Lung (tissue), 16 donors: ENCODE data around the gene BLTP1. TPM values are rescaled to one million over a fixed set of nuclear protein-coding genes. Genes with fewer than 3 reads are reported as not detected.
"Not testable (repeated sequence)": the region's sequence is repeated elsewhere in the genome, so short reads cannot be mapped to it uniquely, and the experiment has no call there.

ENCODE experiments used
- ATAC-seq: fragments of 200-7000 bp; cut with Tn5 transposase; one replicate; pipeline ENCODE4 v1.9.1; 2020; ENCODE audit warnings: moderate number of reproducible peaks; ENCODE audit not compliant: insufficient read depth, low FRiP score
- DNase-seq, 3 donors: peaks; one replicate each; pipeline ENCODE4 v3.0.0-alpha.2; 2013 to 2017
- H3K27ac ChIP-seq, 2 donors: one replicate each; pipeline ENCODE4 v1.5.1; 2013; ENCODE audit warnings: mild to moderate bottlenecking in 2 of 2, moderate library complexity in 2 of 2, control low read depth in 1 of 2, inconsistent platforms in 1 of 2, low read depth in 1 of 2, low read length in 1 of 2
- H3K27me3 ChIP-seq, 3 donors: one replicate each; pipeline ENCODE4 v1.5.1; 2013; ENCODE audit warnings: low read length in 2 of 3; ENCODE audit not compliant: control insufficient read depth in 3 of 3, insufficient read depth in 3 of 3
- H3K36me3 ChIP-seq, 4 donors: one replicate each; pipeline ENCODE4 v1.5.1; 2013; ENCODE audit warnings: low read length in 4 of 4, mild to moderate bottlenecking in 1 of 4, moderate library complexity in 1 of 4; ENCODE audit not compliant: control insufficient read depth in 4 of 4, insufficient read depth in 4 of 4
- H3K4me1 ChIP-seq, 5 donors: one replicate each; pipeline ENCODE4 v1.5.1; 2013; ENCODE audit warnings: low read length in 5 of 5, mild to moderate bottlenecking in 2 of 5, moderate library complexity in 1 of 5; ENCODE audit not compliant: control insufficient read depth in 5 of 5, insufficient read depth in 5 of 5
- H3K4me3 ChIP-seq: one replicate; pipeline ENCODE4 v1.5.1; 2013; ENCODE audit warnings: mild to moderate bottlenecking, control low read depth, moderate library complexity
- H3K9ac ChIP-seq, 2 donors: one replicate each; pipeline ENCODE4 v1.5.1; 2013; ENCODE audit warnings: low read length in 2 of 2, control low read depth in 1 of 2; ENCODE audit not compliant: insufficient read depth in 1 of 2
- H3K9me3 ChIP-seq, 4 donors: one replicate each; pipeline ENCODE4 v1.5.1; 2013; ENCODE audit warnings: low read length in 3 of 4, mild to moderate bottlenecking in 1 of 4, moderate library complexity in 1 of 4; ENCODE audit not compliant: control insufficient read depth in 4 of 4, insufficient read depth in 3 of 4
- WGBS, 2 donors: extraction: QIAGEN DNeasy Blood & Tissue Kit; methylation state at CpG; one replicate each; pipeline ENCODE4 v1.1.7; 2013; 5-methylcytosine and 5-hydroxymethylcytosine counted together
- long read RNA-seq, 5 donors: transcript quantifications; one replicate each; lab custom pipeline, GENCODE V29; 2026
- polyA plus RNA-seq, 2 donors: library from polyadenylated mRNA; stranded (reverse); fragments of 200-250 nt; gene quantifications; one replicate each; pipeline ENCODE4 v1.2.1, GENCODE V29; 2013
- total RNA-seq, 2 donors: library from RNA; depleted of rRNA in 1 of 2; stranded (reverse); fragments of >200 nt in 1 of 2; gene quantifications; one replicate each; pipeline ENCODE4 v1.2.1, GENCODE V29; 2014 to 2021
- TF ChIP-seq, protein P1 (sequence below): IDR thresholded peaks from 2 replicates; pipeline ENCODE4 v1.5.1; 2012; ENCODE audit warnings: mild to moderate bottlenecking; ENCODE audit errors: control extremely low read depth, extremely low read depth
- donor health status: control.
- donor health status: control.
- donor health status: Bipolar disorder and iron deficiency.
- donor health status: healthy.
- donor health status: DM: yes; HTN: yes; CAD: no.

BLTP1 gene, protein sequence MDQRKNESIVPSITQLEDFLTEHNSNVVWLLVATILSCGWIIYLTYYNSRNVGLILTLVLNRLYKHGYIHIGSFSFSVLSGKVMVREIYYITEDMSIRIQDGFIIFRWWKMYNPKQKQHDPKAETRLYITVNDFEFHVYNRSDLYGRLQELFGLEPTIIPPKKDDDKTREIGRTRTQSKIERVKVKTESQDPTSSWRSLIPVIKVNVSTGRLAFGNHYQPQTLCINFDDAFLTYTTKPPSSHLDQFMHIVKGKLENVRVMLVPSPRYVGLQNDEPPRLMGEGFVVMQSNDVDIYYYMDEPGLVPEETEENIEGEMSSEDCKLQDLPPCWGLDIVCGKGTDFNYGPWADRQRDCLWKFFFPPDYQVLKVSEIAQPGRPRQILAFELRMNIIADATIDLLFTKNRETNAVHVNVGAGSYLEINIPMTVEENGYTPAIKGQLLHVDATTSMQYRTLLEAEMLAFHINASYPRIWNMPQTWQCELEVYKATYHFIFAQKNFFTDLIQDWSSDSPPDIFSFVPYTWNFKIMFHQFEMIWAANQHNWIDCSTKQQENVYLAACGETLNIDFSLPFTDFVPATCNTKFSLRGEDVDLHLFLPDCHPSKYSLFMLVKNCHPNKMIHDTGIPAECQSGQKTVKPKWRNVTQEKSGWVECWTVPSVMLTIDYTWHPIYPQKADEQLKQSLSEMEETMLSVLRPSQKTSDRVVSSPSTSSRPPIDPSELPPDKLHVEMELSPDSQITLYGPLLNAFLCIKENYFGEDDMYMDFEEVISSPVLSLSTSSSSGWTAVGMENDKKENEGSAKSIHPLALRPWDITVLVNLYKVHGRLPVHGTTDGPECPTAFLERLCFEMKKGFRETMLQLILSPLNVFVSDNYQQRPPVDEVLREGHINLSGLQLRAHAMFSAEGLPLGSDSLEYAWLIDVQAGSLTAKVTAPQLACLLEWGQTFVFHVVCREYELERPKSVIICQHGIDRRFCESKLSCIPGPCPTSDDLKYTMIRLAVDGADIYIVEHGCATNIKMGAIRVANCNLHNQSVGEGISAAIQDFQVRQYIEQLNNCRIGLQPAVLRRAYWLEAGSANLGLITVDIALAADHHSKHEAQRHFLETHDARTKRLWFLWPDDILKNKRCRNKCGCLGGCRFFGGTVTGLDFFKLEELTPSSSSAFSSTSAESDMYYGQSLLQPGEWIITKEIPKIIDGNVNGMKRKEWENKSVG (N-terminal part only)
- total RNA-seq (100 to 1,000 TPM in 1 of 2 donors, 10 to 100 TPM in 1; 50.7 to 252 TPM), polyA plus RNA-seq (10 to 100 TPM; 19.7 to 22.4 TPM)
- long read RNA-seq, donor 1, partial matches to known transcripts, result 60 of 61 reads
- long read RNA-seq, donor 1, other reads (novel, unspliced or antisense), result 0 of 61 reads
- long read RNA-seq, donor 2, result 0 reads
- long read RNA-seq, donor 3, result 0 reads
- long read RNA-seq, donor 4, partial matches to known transcripts, result 25 of 29 reads
- long read RNA-seq, donor 4, other reads (novel, unspliced or antisense), result 0 of 29 reads
- long read RNA-seq, donor 5, full-length matches to known transcripts, result 1 of 39 reads
- long read RNA-seq, donor 5, partial matches to known transcripts, result 38 of 39 reads
- long read RNA-seq, donor 5, other reads (novel, unspliced or antisense), result 0 of 39 reads

DNA sequence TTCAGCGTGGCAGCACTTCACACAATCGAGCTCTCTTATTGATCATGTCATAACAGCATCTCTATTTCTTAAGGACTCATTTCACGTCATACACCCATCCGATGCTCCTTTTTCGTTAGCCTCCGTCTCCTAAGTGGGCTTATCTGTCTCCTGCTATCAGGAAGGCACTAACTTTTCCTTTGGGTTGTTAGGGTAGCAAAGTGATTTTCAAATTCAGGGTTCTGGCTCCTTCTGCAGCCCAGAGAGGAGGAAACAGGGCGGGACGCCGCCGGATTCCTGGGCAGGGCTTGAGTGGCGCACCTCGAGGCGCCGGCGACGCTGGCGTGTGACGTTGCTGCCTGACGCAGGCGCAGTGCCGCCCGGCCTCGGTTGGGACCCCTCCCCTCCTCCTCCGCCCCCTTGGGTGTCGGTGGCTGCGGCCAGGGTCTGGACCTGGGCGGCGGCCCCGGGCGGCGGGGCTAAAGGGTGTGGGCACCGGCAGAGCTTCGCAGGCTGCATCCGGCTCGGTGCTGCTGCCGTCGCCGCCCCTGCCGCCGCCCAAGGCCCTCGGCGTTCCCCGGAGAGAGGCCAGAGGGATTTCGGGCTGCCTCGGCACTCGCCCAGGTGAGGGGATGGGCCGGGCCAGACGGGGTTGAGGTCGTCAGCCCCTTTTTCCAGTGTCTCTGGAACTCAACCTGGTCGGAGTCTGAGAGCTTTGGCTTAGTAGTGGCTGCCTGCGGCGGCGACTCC is at the start of gene BLTP1:
BLTP1 (plus strand) TSS at position 350 of the 729 bp plus-strand sequence. CDS start 18,317 bp downstream, outside the sequence.
- ATAC-seq, result peak; percentile 99

DNA sequence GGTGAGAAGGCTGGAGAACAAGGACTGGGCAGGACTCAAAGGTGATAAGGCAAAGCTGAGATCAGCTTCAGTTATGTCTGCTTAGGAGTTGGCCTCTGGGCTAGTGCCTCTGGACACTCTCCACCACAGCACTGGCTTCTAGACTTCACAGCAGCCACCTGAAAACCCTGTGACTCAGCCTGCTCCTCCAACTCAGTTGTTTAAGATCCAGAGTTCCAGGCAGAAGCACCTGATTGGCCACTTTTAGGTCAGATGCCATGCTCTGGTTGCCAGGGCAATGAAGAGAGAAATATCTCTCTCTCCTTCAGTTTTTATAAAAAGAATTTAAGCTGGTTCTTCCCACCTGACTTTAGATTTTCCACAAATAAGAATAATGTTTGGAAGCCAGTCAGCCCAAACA is 47.9 kb upstream of the BLTP1 start:
- no peaks in the 10 kb centered on the region for H3K36me3 ChIP-seq
- no peaks in the 10 kb centered on the region for H3K27me3 ChIP-seq
- no peak overlapping the region for H3K4me3 ChIP-seq
- H3K9ac ChIP-seq, result no peak overlapping the region
- no peak for DNase-seq
- no peak for ATAC-seq
- TF ChIP-seq, protein P1, sequence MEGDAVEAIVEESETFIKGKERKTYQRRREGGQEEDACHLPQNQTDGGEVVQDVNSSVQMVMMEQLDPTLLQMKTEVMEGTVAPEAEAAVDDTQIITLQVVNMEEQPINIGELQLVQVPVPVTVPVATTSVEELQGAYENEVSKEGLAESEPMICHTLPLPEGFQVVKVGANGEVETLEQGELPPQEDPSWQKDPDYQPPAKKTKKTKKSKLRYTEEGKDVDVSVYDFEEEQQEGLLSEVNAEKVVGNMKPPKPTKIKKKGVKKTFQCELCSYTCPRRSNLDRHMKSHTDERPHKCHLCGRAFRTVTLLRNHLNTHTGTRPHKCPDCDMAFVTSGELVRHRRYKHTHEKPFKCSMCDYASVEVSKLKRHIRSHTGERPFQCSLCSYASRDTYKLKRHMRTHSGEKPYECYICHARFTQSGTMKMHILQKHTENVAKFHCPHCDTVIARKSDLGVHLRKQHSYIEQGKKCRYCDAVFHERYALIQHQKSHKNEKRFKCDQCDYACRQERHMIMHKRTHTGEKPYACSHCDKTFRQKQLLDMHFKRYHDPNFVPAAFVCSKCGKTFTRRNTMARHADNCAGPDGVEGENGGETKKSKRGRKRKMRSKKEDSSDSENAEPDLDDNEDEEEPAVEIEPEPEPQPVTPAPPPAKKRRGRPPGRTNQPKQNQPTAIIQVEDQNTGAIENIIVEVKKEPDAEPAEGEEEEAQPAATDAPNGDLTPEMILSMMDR, result no peak
- no peak overlapping the region for H3K27ac ChIP-seq
- no peaks in the 10 kb centered on the region for H3K4me1 ChIP-seq
- H3K9me3 ChIP-seq, result no peaks in the 10 kb centered on the region

More for the DNA sequence above, at the start of gene BLTP1:
- peak; percentile 93 to 96 (median 94) for DNase-seq
- Histone ChIP-seq H3K27me3 (no peaks in the 10 kb centered on the region), H3K9me3 (no peaks in the 10 kb centered on the region), H3K36me3 (peaks cover 0 to 7% (median under 1%) of the 10 kb centered on the region in 4 donors), H3K9ac (peak within 1 kb of the TSS; percentile 85 to 100), H3K27ac (peak within 1 kb of the TSS; percentile 89 to 97), H3K4me1 (peaks cover 0 to 19% (median 5%) of the 10 kb centered on the region in 5 donors), H3K4me3 (peak within 1 kb of the TSS; percentile 85)
- 0% methylated on average over 51 to 53 of the region's 53 CpGs for WGBS, 2 donors
- TF ChIP-seq, protein P1, result no peak

DNA sequence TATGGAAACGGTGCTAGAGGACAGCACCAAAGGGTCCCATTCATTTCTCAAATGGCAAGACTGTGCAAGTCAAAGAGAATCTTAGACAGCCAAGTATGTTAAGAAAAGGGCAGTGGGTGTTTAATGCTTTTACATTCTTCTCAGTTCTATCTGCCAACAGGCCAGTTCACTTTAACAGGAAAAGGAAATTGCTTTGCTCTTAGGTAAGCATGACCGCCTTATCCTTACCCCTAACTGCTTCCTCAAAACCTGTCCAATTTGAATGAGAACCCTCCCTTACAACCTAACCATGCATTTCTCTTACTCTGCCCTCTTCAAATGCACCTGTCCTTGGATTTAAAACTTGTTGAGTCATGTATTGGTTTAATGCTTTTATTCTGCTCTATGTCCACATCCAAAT is 44.5 kb upstream of the BLTP1 start:
- DNase-seq (no peak), ATAC-seq (no peak)
- H3K27me3 ChIP-seq, result no peaks in the 10 kb centered on the region
- WGBS, 2 donors, result 57 to 69% methylated on average over 2 of the region's 2 CpGs
- no peak overlapping the region for H3K9ac ChIP-seq
- no peaks in the 10 kb centered on the region for H3K4me1 ChIP-seq
- TF ChIP-seq, protein P1, result no peak
- no peak overlapping the region for H3K4me3 ChIP-seq
- no peaks in the 10 kb centered on the region for H3K9me3 ChIP-seq
- H3K27ac ChIP-seq, result no peak overlapping the region
- H3K36me3 ChIP-seq, result no peaks in the 10 kb centered on the region

DNA sequence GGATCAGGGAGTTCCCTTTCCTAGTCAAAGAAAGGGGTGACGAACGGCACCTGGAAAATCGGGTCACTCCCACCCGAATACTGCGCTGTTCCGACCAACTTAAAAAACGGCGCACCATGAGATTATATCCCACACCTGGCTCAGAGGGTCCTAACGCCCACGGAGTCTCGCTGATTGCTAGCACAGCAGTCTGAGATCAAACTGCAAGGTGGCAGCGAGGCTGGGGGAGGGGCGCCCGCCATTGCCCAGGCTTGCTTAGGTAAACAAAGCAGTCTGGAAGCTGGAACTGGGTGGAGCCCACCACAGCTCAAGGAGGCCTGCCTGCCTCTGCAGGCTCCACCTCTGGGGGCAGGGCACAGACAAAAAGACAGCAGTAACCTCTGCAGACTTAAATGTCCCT is 41.8 kb upstream of the BLTP1 start:
- not testable (repeated sequence) for H3K27me3 ChIP-seq, H3K9me3 ChIP-seq, H3K4me3 ChIP-seq, H3K4me1 ChIP-seq, ATAC-seq, DNase-seq, H3K27ac ChIP-seq, H3K36me3 ChIP-seq, H3K9ac ChIP-seq
- 87 to 95% methylated on average over 12 to 14 of the region's 14 CpGs for WGBS, 2 donors
